Breast epithelium (tissue), 4 donors: ENCODE data around the gene SMARCA2. TPM values are rescaled to one million over a fixed set of nuclear protein-coding genes. Genes with fewer than 3 reads are reported as not detected.

Experiments used
- DNase-seq, 2 donors: peaks; one replicate each; pipeline ENCODE4 v3.0.0-alpha.2; 2019; ENCODE audit warnings: low spot score in 2 of 2
- H3K27ac ChIP-seq, 2 donors: fragments of 200-600 bp; sonication (generic) in 1 of 2; one replicate each; pipeline ENCODE4 v1.5.1; 2016 to 2019; ENCODE audit warnings: mild to moderate bottlenecking in 1 of 2
- H3K27me3 ChIP-seq, 2 donors: fragments of 200-600 bp; sonication (generic) in 1 of 2; one replicate each; pipeline versions ENCODE4 v1.5.1 to v1.6.0; 2017 to 2019; ENCODE audit warnings: control low read depth in 1 of 2, mild to moderate bottlenecking in 1 of 2
- H3K36me3 ChIP-seq: fragments of 200-600 bp; one replicate; pipeline ENCODE4 v1.5.1; 2019
- H3K4me1 ChIP-seq, 2 donors: fragments of 200-600 bp; sonication (generic); one replicate each; pipeline ENCODE4 v1.5.1; 2016 to 2019; ENCODE audit warnings: control low read depth in 1 of 2
- H3K4me3 ChIP-seq, 3 donors: fragments of 200-600 bp; sonication (generic); 1 replicate in 2 of 3; 2 replicates in 1 of 3; pipeline ENCODE4 v1.5.1; 2016 to 2019; ENCODE audit warnings: mild to moderate bottlenecking in 3 of 3, moderate library complexity in 2 of 3
- H3K9me3 ChIP-seq, 2 donors: fragments of 200-600 bp; sonication (generic) in 1 of 2; one replicate each; pipeline ENCODE4 v1.5.1; 2016 to 2019; ENCODE audit warnings: control low read depth in 1 of 2
- CTCF ChIP-seq, 3 donors: fragments of 450-650 bp; IDR thresholded peaks; one replicate each; pipeline ENCODE4 v1.5.1; 2016 to 2017; ENCODE audit warnings: antibody characterized with exemption in 3 of 3, mild to moderate bottlenecking in 3 of 3, moderate library complexity in 3 of 3
- POLR2A ChIP-seq: fragments of 450-650 bp; IDR thresholded peaks from one replicate; pipeline ENCODE4 v1.6.1; 2016; ENCODE audit warnings: antibody characterized with exemption, mild to moderate bottlenecking, moderate library complexity
- POLR2AphosphoS5 ChIP-seq, 3 donors: sonication (generic); formaldehyde crosslinking; IDR thresholded peaks; one replicate each; pipeline ENCODE4 v1.6.1; 2017; ENCODE audit warnings: antibody characterized with exemption in 3 of 3
- intact Hi-C: fragments of 100-400 bp; cut with DNase I; formaldehyde crosslinking; loops from one replicate; pipeline ENCODE4 v1.15.1; 2023; ENCODE audit warnings: low total_unique reads
- total RNA-seq, 3 donors: library from RNA; depleted of rRNA; stranded (reverse); fragments of >200 nt; gene quantifications; one replicate each; pipeline ENCODE4 v1.1.0, GENCODE V29; 2016

Gene SMARCA2
- total RNA-seq, 3 donors from 2014 or later: 140 to 191 (median 142) TPM

GRCh38 chr9:2179567-2179966, 164.4 kb downstream of the SMARCA2 start:
- Histone ChIP-seq H3K4me1 (peaks cover 0 to 7% of the 10 kb centered on the region in 2 donors), H3K36me3 (no peaks in the 10 kb centered on the region), H3K27me3 (no peaks in the 10 kb centered on the region), H3K9me3 (no peaks in the 10 kb centered on the region), H3K27ac (peak overlapping the region; percentile 74 to 76), H3K4me3 (no peak overlapping the region)
- intact Hi-C loops: no loop called here
- TF ChIP-seq POLR2A (no peak), CTCF (IDR thresholded peaks at IDR 0.05) (no peak), POLR2AphosphoS5 (IDR thresholded peaks at IDR 0.05) (no peak)
- DNase-seq: no peak

GRCh38 chr9:2180154-2180553, 165.0 kb downstream of the SMARCA2 start:
- intact Hi-C loops: no loop called here
- TF ChIP-seq CTCF (IDR thresholded peaks at IDR 0.05) (no peak), POLR2A (no peak), POLR2AphosphoS5 (IDR thresholded peaks at IDR 0.05) (no peak)
- no peak overlapping the region for H3K27ac ChIP-seq
- no peak for DNase-seq
- H3K9me3 ChIP-seq: no peaks in the 10 kb centered on the region
- H3K27me3 ChIP-seq: no peaks in the 10 kb centered on the region
- H3K4me3 ChIP-seq: no peak overlapping the region
- H3K36me3 ChIP-seq: no peaks in the 10 kb centered on the region
- H3K4me1 ChIP-seq: peaks cover 0 to 7% of the 10 kb centered on the region in 2 donors

- Histone ChIP-seq H3K27ac (no peak overlapping the region), H3K36me3 (no peaks in the 10 kb centered on the region), H3K9me3 (no peaks in the 10 kb centered on the region), H3K4me1 (peaks cover 0 to 7% of the 10 kb centered on the region in 2 donors), H3K27me3 (no peaks in the 10 kb centered on the region), H3K4me3 (no peak overlapping the region)
- no peak for TF ChIP-seq POLR2AphosphoS5 (IDR thresholded peaks at IDR 0.05)
- TF ChIP-seq POLR2A: no peak
- no peak for TF ChIP-seq CTCF (IDR thresholded peaks at IDR 0.05)
- DNase-seq: no peak
- intact Hi-C loops: no loop called here
Measured at GRCh38 chr9:2180704-2181103, 165.6 kb downstream of the SMARCA2 start.

GRCh38 chr9:2181792-2182191, 166.6 kb downstream of the SMARCA2 start:
- Histone ChIP-seq H3K4me3 (no peak overlapping the region), H3K27me3 (no peaks in the 10 kb centered on the region), H3K27ac (no peak overlapping the region), H3K4me1 (peaks cover 0 to 7% of the 10 kb centered on the region in 2 donors), H3K9me3 (no peaks in the 10 kb centered on the region), H3K36me3 (no peaks in the 10 kb centered on the region)
- intact Hi-C loops: no loop called here
- no peak for DNase-seq
- TF ChIP-seq POLR2A (no peak), CTCF (IDR thresholded peaks at IDR 0.05) (peak in 1 of 3 donors; percentile 21), POLR2AphosphoS5 (IDR thresholded peaks at IDR 0.05) (no peak)

- H3K36me3 ChIP-seq: no peaks in the 10 kb centered on the region
- intact Hi-C loops: no loop called here
- DNase-seq: no peak
Measured at GRCh38 chr9:2190939-2191608, 175.9 kb downstream of the SMARCA2 start.

More at GRCh38 chr9:2190939-2191608, 175.9 kb downstream of the SMARCA2 start:
- no peaks in the 10 kb centered on the region for H3K27me3 ChIP-seq
- H3K9me3 ChIP-seq: no peaks in the 10 kb centered on the region
- TF ChIP-seq POLR2A (no peak), CTCF (IDR thresholded peaks at IDR 0.05) (no peak)
- no peak overlapping the region for H3K4me3 ChIP-seq
- H3K4me1 ChIP-seq: no peaks in the 10 kb centered on the region
- no peak overlapping the region for H3K27ac ChIP-seq
